Tibial artery (tissue), 4 donors: ENCODE results near the gene ATP9B.

Experiments used
- DNase-seq, 2 donors: peaks; one replicate each; pipeline ENCODE4 v3.0.0-alpha.2; 2019
- H3K27ac ChIP-seq, 2 donors: fragments of 200-600 bp; sonication (generic) in 1 of 2; 1 replicate in 1 of 2; 2 replicates in 1 of 2; pipeline ENCODE4 v1.5.1; 2018 to 2019; ENCODE audit warnings: mild to moderate bottlenecking in 1 of 2
- H3K27me3 ChIP-seq, 2 donors: fragments of 200-600 bp; sonication (generic) in 1 of 2; one replicate each; pipeline versions ENCODE4 v1.5.1 to v1.6.0; 2016 to 2019
- H3K36me3 ChIP-seq, 3 donors: fragments of 200-600 bp; sonication (generic) in 2 of 3; one replicate each; pipeline ENCODE4 v1.5.1; 2016 to 2019; ENCODE audit warnings: mild to moderate bottlenecking in 2 of 3
- H3K4me1 ChIP-seq, 4 donors: fragments of 200-600 bp; sonication (generic) in 2 of 4; 1 replicate in 3 of 4; 2 replicates in 1 of 4; pipeline ENCODE4 v1.5.1; 2016 to 2019
- H3K4me3 ChIP-seq, 2 donors: fragments of 200-600 bp; sonication (generic) in 1 of 2; 1 replicate in 1 of 2; 2 replicates in 1 of 2; pipeline ENCODE4 v1.5.1; 2018 to 2019; ENCODE audit warnings: mild to moderate bottlenecking in 2 of 2
- H3K9me3 ChIP-seq, 3 donors: fragments of 200-600 bp; sonication (generic) in 1 of 3; one replicate each; pipeline ENCODE4 v1.5.1; 2016 to 2019
- intact Hi-C: fragments of 100-400 bp; cut with DNase I; formaldehyde crosslinking; loops from one replicate; pipeline ENCODE4 v1.15.0; 2023; ENCODE audit warnings: low total_unique reads
- TF ChIP-seq, protein P1 (sequence below), 2 experiments: fragments of 200-600 bp in 1 of 2; fragments of 450-650 bp in 1 of 2; IDR thresholded peaks; one replicate each; pipeline ENCODE4 v1.5.1; 2017 to 2019; ENCODE audit warnings: antibody characterized with exemption in 2 of 2, mild to moderate bottlenecking in 1 of 2, moderate library complexity in 1 of 2

The ATP9B gene

DNA sequence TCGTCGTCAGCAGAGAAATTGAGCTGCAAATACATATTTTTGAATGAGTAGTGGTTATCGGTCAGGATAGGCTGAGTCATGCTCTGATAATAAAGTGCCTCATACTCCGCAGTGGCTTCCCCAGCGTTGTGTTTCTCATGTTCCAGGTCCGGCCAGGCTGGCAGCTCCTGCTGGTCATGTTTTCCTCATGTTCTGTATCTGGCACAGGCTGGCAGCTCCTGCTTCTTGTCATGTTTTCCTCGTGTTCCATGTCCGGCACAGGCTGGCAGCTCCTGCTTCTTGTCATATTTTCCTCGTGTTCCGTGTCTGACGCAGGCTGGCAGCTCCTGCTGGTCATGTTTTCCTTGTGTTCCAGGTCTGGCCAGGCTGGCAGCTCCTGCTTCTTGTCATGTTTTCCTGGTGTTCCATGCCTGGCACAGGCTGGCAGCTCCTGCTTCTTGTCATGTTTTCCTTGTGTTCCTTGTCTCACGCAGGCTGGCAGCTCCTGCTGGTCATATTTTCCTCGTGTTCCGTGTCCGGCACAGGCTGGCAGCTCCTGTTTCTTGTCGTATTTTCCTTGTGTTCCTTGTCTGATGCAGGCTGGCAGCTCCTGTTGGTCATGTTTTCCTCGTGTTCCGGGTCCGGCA, 148.9 kb downstream of the ATP9B start:
- no peaks in the 10 kb centered on the region for H3K4me1 ChIP-seq
- H3K36me3 ChIP-seq: peaks cover 0 to 13% (median 7%) of the 10 kb centered on the region in 3 donors
- H3K27ac ChIP-seq: no peak overlapping the region
- intact Hi-C loops: no loop called here
- H3K4me3 ChIP-seq: no peak overlapping the region
- no peak for DNase-seq
- H3K9me3 ChIP-seq: no peaks in the 10 kb centered on the region
- no peaks in the 10 kb centered on the region for H3K27me3 ChIP-seq
- TF ChIP-seq, protein P1, sequence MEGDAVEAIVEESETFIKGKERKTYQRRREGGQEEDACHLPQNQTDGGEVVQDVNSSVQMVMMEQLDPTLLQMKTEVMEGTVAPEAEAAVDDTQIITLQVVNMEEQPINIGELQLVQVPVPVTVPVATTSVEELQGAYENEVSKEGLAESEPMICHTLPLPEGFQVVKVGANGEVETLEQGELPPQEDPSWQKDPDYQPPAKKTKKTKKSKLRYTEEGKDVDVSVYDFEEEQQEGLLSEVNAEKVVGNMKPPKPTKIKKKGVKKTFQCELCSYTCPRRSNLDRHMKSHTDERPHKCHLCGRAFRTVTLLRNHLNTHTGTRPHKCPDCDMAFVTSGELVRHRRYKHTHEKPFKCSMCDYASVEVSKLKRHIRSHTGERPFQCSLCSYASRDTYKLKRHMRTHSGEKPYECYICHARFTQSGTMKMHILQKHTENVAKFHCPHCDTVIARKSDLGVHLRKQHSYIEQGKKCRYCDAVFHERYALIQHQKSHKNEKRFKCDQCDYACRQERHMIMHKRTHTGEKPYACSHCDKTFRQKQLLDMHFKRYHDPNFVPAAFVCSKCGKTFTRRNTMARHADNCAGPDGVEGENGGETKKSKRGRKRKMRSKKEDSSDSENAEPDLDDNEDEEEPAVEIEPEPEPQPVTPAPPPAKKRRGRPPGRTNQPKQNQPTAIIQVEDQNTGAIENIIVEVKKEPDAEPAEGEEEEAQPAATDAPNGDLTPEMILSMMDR (IDR thresholded peaks at IDR 0.05): no peak

DNA sequence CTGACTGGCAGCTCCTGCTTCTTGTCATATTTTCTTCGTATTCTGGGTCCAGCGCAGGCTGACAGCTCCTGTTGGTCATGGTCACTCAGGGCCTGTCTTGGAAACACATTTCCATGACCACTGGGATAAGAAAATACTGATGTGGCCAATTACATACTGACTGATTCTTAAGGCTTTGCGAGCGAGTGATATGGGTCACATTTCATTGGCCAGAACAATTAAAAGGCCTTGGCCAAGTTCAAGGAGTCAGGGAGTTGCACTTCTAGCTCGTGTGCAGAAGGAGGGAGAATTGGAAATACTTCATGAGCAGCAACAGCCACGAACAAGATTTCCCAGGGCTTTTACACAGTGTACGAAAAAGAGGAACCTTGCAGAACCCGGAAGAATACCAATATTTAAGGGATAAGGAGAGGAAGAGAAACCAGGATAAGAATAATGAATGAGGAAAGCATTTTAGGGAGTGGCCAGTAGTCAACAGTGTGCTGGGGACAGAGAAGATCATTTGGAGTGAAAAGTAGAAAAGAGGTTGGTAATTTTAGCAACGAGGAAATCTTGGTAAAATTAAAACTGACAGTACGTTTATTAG, 149.5 kb downstream of the ATP9B start:
- no peaks in the 10 kb centered on the region for H3K9me3 ChIP-seq
- H3K27ac ChIP-seq: no peak overlapping the region
- peaks cover 0 to 13% (median 7%) of the 10 kb centered on the region in 3 donors for H3K36me3 ChIP-seq
- TF ChIP-seq, protein P1 (IDR thresholded peaks at IDR 0.05): no peak
- H3K4me1 ChIP-seq: no peaks in the 10 kb centered on the region
- intact Hi-C loops: no loop called here
- no peak for DNase-seq
- no peaks in the 10 kb centered on the region for H3K27me3 ChIP-seq
- H3K4me3 ChIP-seq: no peak overlapping the region

DNA sequence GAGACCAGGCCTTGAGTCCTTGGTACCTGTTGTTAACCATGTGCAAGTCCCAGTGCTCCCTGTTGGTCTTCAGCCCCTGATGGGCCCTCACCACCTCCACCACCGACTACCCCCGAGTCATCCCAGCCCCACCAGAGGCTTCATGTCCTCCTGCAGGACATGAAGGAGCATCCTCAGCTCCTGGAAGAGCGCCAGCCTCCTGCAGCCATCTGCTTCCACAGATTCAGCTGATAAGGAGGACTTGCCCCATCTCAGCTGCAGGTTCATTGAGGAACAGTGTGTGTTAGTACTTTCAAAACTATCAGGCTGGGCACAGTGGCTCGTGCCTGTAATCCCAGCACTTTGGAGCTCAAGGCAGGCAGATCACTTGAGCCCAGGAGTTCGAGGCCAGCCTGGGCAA, 151.9 kb downstream of the ATP9B start:
- TF ChIP-seq, protein P1 (IDR thresholded peaks at IDR 0.05): no peak
- Histone ChIP-seq H3K9me3 (no peaks in the 10 kb centered on the region), H3K27me3 (no peaks in the 10 kb centered on the region), H3K4me1 (no peaks in the 10 kb centered on the region), H3K4me3 (no peak overlapping the region), H3K36me3 (peaks cover 0 to 13% (median 7%) of the 10 kb centered on the region in 3 donors), H3K27ac (no peak overlapping the region)
- intact Hi-C loops: loop anchor here (10.0 kb wide), 1 partner anchor 924 kb away; no protein-coding TSS in a partner anchor
- DNase-seq: no peak

DNA sequence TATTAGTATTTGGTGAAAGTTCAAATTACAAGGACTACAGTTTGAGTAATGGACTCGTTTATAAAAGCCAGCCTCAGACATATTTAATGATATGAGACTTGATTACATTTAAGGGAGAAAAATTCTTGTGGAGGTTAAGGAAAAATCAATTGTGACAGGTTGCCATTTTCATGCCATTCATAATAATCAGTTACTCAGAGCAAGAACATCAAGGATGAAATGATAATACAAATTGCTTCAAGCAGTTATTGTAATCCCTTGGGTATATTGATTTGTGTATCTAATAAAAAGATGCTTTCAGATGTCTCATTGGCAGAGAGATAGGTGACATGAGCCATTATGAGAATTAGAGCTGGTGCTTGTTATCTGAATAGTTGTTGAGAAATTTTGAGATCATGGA, 153.6 kb downstream of the ATP9B start:
- no peaks in the 10 kb centered on the region for H3K27me3 ChIP-seq
- TF ChIP-seq, protein P1 (IDR thresholded peaks at IDR 0.05): no peak
- no peaks in the 10 kb centered on the region for H3K4me1 ChIP-seq
- no peak for DNase-seq
- H3K36me3 ChIP-seq: peaks cover 0 to 7% (median 3%) of the 10 kb centered on the region in 3 donors
- intact Hi-C loops: loop anchor here (10.0 kb wide), 1 partner anchor 922 kb away; no protein-coding TSS in a partner anchor
- no peaks in the 10 kb centered on the region for H3K9me3 ChIP-seq
- H3K4me3 ChIP-seq: no peak overlapping the region
- H3K27ac ChIP-seq: no peak overlapping the region

DNA sequence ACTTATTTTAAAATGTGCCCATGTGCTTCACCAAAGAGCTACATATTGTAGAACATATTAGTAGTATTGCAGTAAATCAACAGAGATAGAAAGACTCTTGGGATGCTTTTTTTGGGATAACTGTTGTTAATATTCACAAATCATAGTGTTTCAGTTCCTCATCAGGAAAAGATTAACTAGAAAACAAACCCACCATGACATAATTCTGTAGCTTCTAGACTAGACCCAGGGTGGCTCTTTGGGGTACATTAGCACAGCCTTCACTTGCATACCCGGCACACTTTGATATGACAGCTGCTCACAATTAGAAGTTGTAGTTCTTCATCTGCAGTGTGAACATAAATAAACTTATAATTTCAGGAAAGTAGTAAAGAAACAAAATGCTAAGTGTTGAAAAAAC, 154.2 kb downstream of the ATP9B start:
- Histone ChIP-seq H3K9me3 (no peaks in the 10 kb centered on the region), H3K36me3 (peaks cover 0 to 4% (median 0%) of the 10 kb centered on the region in 3 donors), H3K4me3 (no peak overlapping the region), H3K27ac (no peak overlapping the region), H3K4me1 (no peaks in the 10 kb centered on the region), H3K27me3 (no peaks in the 10 kb centered on the region)
- intact Hi-C loops: loop anchor here (10.0 kb wide), 1 partner anchor 921 kb away; no protein-coding TSS in a partner anchor
- TF ChIP-seq, protein P1 (IDR thresholded peaks at IDR 0.05): no peak
- DNase-seq: no peak
